Nephron progenitor cell (in vitro differentiated cells): Measurements from ENCODE around the gene EME1.

ENCODE experiments used
- DNase-seq: peaks from one replicate; pipeline ENCODE4 v3.0.0; 2021
- H3K27ac Mint-ChIP-seq: 2 replicates; pipeline ENCODE4 v1.8.0; 2021; ENCODE audit warnings: mild to moderate bottlenecking, moderate library complexity, mixed read lengths
- H3K27me3 Mint-ChIP-seq: 2 replicates; pipeline ENCODE4 v1.8.0; 2021; ENCODE audit warnings: mild to moderate bottlenecking, low read depth, mixed read lengths; ENCODE audit not compliant: poor library complexity
- H3K36me3 Mint-ChIP-seq: 2 replicates; pipeline ENCODE4 v1.8.0; 2021; ENCODE audit warnings: low read depth, mixed read lengths
- H3K4me1 Mint-ChIP-seq: 2 replicates; pipeline ENCODE4 v1.8.0; 2021; ENCODE audit warnings: mixed read lengths
- H3K4me3 Mint-ChIP-seq: 2 replicates; pipeline ENCODE4 v1.8.0; 2021; ENCODE audit warnings: mild to moderate bottlenecking, moderate library complexity, mixed read lengths
- H3K9me3 Mint-ChIP-seq: 2 replicates; pipeline ENCODE4 v1.8.0; 2021; ENCODE audit warnings: mild to moderate bottlenecking, moderate library complexity, mixed read lengths
- CTCF ChIP-seq: fragments of 200-600 bp; sonication (generic); IDR thresholded peaks from 2 replicates; pipeline ENCODE4 v1.5.0; 2021; ENCODE audit warnings: antibody characterized with exemption

Gene EME1

GRCh38 chr17:50380369-50381259, 7.6 kb downstream of the EME1 start:
- no peak for DNase-seq
- Mint-ChIP-seq H3K4me1 (no peaks in the 10 kb centered on the region), H3K36me3 (peaks cover 30% of the 10 kb centered on the region), H3K4me3 (no peak overlapping the region), H3K27ac (no peak overlapping the region), H3K9me3 (no peaks in the 10 kb centered on the region), H3K27me3 (no peaks in the 10 kb centered on the region)
- no peak for TF ChIP-seq CTCF

DNA sequence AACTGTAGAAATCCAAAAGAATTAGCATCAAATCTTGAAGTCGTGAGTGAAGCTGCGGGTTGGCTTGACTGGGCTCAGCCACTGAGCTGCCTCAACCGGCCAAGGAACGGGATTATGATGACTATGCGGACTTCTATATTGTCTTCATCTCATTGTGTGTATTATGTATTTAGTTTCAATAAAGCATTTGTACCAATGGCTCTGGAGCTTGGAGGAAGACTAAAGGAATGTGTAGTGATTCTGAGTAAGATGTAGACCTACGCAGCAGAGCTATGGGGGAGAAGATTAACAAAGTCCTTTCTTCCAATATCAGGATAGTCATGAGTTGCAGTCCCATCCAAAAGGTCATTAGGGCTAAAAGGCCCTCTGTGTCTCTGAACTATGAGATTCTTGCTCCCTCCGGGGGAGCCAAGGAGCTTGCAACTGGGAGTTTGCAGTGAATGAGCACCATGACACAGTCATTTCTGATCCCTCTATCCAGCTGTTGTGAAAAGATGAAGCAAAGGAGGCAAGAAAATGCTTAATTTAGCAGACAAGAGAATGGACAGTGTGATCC, 8.3 kb downstream of the EME1 start:
- no peak for DNase-seq
- Mint-ChIP-seq H3K27ac (no peak overlapping the region), H3K36me3 (peaks cover 33% of the 10 kb centered on the region), H3K9me3 (no peaks in the 10 kb centered on the region), H3K27me3 (no peaks in the 10 kb centered on the region), H3K4me1 (no peaks in the 10 kb centered on the region), H3K4me3 (no peak overlapping the region)
- no peak for TF ChIP-seq CTCF

DNA sequence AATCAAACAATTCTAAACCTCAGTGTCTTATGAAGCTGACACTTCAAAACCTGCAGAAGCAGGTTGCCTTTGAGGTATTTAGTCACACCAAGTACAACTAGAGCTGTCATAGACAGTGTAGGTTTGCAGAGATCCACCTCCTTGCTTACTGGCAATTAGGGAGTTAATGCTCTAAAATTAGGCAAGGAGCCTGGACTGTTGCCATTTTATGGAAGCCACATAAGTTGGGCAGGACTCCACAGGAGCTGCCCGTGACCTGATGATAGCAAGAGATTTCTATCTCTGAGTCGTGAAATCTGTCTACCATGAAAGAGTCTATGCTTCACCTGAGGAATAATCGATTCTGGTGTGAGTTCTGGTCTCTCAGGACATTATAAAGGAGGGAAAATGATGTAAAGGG, 8.9 kb downstream of the EME1 start:
- Mint-ChIP-seq H3K9me3 (no peaks in the 10 kb centered on the region), H3K4me3 (no peak overlapping the region), H3K4me1 (no peaks in the 10 kb centered on the region), H3K36me3 (peaks cover 39% of the 10 kb centered on the region), H3K27ac (no peak overlapping the region), H3K27me3 (no peaks in the 10 kb centered on the region)
- DNase-seq = no peak
- no peak for TF ChIP-seq CTCF

DNA sequence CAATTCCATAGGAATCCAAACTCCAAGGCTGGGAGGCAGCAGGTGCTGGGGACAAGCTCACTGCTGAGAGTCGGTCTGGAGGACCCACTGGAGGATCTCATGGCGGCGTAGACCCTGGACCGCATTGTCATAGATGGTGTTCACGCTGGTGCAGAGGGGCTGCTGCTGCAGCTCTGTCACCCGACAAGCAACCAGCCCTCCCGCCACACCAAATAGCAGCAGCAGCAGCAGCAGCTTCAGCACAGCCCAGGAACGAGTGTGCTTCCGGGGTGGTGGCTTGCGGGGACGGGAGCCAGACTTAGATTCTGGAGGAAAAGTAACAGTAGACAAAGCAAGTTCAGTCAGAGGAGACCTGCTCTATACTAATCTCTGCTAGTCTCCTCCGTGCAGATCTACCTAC, 9.9 kb downstream of the EME1 start:
- no peaks in the 10 kb centered on the region for H3K4me1 Mint-ChIP-seq
- H3K27ac Mint-ChIP-seq = no peak overlapping the region
- peaks cover 49% of the 10 kb centered on the region for H3K36me3 Mint-ChIP-seq
- no peak for TF ChIP-seq CTCF
- DNase-seq = no peak
- H3K4me3 Mint-ChIP-seq = no peak overlapping the region
- H3K27me3 Mint-ChIP-seq = no peaks in the 10 kb centered on the region
- no peaks in the 10 kb centered on the region for H3K9me3 Mint-ChIP-seq

DNA sequence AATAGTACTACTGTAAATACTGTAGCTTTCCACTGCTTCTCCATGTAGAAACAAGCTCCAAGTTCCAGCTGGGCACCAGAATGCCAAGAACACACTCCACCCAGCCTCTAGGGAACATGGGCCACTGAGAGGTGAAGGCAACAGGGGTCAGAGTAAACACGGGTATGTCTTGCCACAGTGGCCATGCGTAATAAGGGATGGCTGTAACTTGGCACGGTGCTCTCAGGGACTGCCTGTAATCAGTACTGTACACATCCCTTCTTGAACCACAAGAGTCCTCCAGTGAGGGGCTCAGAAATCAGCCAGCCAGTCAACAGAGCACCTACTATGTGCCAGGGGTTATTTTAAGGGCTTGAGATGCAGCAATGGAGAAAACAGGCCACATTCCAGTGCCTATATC, 13.5 kb downstream of the EME1 start:
- H3K9me3 Mint-ChIP-seq = no peaks in the 10 kb centered on the region
- H3K4me3 Mint-ChIP-seq = no peak overlapping the region
- no peak for DNase-seq
- H3K27ac Mint-ChIP-seq = no peak overlapping the region
- H3K27me3 Mint-ChIP-seq = peaks cover 3% of the 10 kb centered on the region
- H3K4me1 Mint-ChIP-seq = peaks cover 8% of the 10 kb centered on the region
- H3K36me3 Mint-ChIP-seq = peaks cover 78% of the 10 kb centered on the region
- no peak for TF ChIP-seq CTCF

DNA sequence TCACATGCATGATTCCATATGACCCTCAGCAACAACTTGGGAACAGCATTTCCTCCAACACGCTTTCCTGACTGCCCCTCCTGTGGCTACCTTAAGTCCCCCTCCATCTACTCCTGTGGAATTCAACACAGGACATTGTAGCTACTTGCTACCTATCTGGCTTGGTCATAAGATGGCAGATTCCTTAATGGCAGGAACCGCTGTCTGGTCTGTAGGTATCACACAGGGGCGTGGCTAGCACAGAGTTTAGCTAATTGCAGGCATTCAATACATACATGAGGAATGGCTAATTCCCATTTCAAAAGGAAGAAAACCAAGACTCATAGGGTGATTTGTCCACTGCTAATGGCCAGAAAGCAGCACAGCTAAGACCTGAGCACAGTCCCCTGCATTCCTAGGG, 15.7 kb downstream of the EME1 start:
- DNase-seq = no peak
- Mint-ChIP-seq H3K4me1 (peaks cover 8% of the 10 kb centered on the region), H3K27me3 (peaks cover 3% of the 10 kb centered on the region), H3K4me3 (no peak overlapping the region), H3K36me3 (peaks cover 83% of the 10 kb centered on the region), H3K27ac (no peak overlapping the region), H3K9me3 (no peaks in the 10 kb centered on the region)
- TF ChIP-seq CTCF = no peak
